Thyroid gland (tissue), 4 donors: ENCODE results near the gene DOCK8. TPM values are rescaled to one million over a fixed set of nuclear protein-coding genes. Genes with fewer than 3 reads are reported as not detected.

ENCODE experiments used
- DNase-seq, 2 donors: peaks; one replicate each; pipeline ENCODE4 v3.0.0-alpha.2; 2019
- H3K27ac ChIP-seq, 3 donors: fragments of 200-600 bp; sonication (generic); 1 replicate in 2 of 3; 2 replicates in 1 of 3; pipeline ENCODE4 v1.5.1; 2016 to 2019; ENCODE audit warnings: mild to moderate bottlenecking in 1 of 3, moderate library complexity in 1 of 3
- H3K27me3 ChIP-seq: fragments of 200-600 bp; sonication (generic); one replicate; pipeline ENCODE4 v1.5.1; 2019
- H3K36me3 ChIP-seq, 2 donors: fragments of 200-600 bp; sonication (generic); one replicate each; pipeline ENCODE4 v1.5.1; 2016 to 2019
- H3K4me1 ChIP-seq, 2 donors: fragments of 200-600 bp; sonication (generic); one replicate each; pipeline ENCODE4 v1.5.1; 2017 to 2019
- H3K4me3 ChIP-seq, 3 donors: fragments of 200-600 bp; sonication (generic); replicated peaks in 1 of 3; 1 replicate in 2 of 3; 2 replicates in 1 of 3; pipeline ENCODE4 v1.5.1; 2016; ENCODE audit warnings: mild to moderate bottlenecking in 1 of 3
- H3K9me3 ChIP-seq: fragments of 200-600 bp; sonication (generic); one replicate; pipeline ENCODE4 v1.5.1; 2017
- POLR2A ChIP-seq, 2 donors: fragments of 450-650 bp; IDR thresholded peaks; one replicate each; pipeline ENCODE4 v1.6.1; 2017; ENCODE audit warnings: antibody characterized with exemption in 2 of 2, mild to moderate bottlenecking in 2 of 2, moderate library complexity in 1 of 2
- WGBS, 2 donors: methylation state at CpG; one replicate each; pipeline ENCODE4 v1.1.5; 2017; 5-methylcytosine and 5-hydroxymethylcytosine counted together
- intact Hi-C: fragments of 100-400 bp; cut with DNase I; formaldehyde crosslinking; loops from one replicate; pipeline ENCODE4 v1.15.1; 2023
- total RNA-seq, 4 donors: library from RNA; depleted of rRNA; stranded (reverse); fragments of >200 nt; gene quantifications; one replicate each; pipeline ENCODE4 v1.2.3, GENCODE V29; 2016
- TF ChIP-seq, protein P1 (sequence below), 6 experiments: fragments of 200-600 bp in 3 of 6; fragments of 450-650 bp in 3 of 6; sonication (generic) in 3 of 6; IDR thresholded peaks; one replicate each; pipeline ENCODE4 v1.5.1; 2016 to 2019; ENCODE audit warnings: antibody characterized with exemption in 6 of 6, mild to moderate bottlenecking in 2 of 6, inconsistent platforms in 1 of 6, moderate library complexity in 1 of 6

DOCK8 gene
- total RNA-seq, 4 donors from 2014 or later, result 10.1 to 19.5 (median 16.0) TPM

DNA sequence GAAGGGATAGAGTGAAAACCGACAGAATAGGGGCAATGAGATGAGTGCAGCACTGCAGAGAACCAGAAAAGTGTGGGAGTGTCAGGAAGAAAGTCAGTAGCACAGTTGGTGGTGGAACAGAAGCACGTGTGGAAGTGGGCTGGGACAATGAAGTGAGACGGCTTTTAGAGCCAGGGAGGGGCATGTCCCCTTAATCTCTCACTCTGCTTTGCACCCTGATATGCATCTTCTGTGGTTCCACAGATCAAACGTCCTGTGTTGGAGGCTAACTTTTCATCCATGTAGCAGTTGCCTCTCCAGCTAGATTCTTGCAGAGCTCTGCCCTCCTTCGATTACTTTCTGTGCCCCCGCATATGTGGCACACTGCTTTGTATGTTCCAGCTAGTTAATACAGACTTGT, 163.6 kb downstream of the DOCK8 start:
- no peaks in the 10 kb centered on the region for H3K27me3 ChIP-seq
- 72 to 73% methylated on average over 6 of the region's 6 CpGs for WGBS, 2 donors
- H3K27ac ChIP-seq, result no peak overlapping the region
- H3K4me1 ChIP-seq, result no peaks in the 10 kb centered on the region
- intact Hi-C loops, result no loop called here
- H3K9me3 ChIP-seq, result no peaks in the 10 kb centered on the region
- no peak overlapping the region for H3K4me3 ChIP-seq
- no peaks in the 10 kb centered on the region for H3K36me3 ChIP-seq
- DNase-seq, result no peak
- no peak for TF ChIP-seq POLR2A (IDR thresholded peaks at IDR 0.05)
- TF ChIP-seq, protein P1, sequence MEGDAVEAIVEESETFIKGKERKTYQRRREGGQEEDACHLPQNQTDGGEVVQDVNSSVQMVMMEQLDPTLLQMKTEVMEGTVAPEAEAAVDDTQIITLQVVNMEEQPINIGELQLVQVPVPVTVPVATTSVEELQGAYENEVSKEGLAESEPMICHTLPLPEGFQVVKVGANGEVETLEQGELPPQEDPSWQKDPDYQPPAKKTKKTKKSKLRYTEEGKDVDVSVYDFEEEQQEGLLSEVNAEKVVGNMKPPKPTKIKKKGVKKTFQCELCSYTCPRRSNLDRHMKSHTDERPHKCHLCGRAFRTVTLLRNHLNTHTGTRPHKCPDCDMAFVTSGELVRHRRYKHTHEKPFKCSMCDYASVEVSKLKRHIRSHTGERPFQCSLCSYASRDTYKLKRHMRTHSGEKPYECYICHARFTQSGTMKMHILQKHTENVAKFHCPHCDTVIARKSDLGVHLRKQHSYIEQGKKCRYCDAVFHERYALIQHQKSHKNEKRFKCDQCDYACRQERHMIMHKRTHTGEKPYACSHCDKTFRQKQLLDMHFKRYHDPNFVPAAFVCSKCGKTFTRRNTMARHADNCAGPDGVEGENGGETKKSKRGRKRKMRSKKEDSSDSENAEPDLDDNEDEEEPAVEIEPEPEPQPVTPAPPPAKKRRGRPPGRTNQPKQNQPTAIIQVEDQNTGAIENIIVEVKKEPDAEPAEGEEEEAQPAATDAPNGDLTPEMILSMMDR (IDR thresholded peaks at IDR 0.05), result no peak

DNA sequence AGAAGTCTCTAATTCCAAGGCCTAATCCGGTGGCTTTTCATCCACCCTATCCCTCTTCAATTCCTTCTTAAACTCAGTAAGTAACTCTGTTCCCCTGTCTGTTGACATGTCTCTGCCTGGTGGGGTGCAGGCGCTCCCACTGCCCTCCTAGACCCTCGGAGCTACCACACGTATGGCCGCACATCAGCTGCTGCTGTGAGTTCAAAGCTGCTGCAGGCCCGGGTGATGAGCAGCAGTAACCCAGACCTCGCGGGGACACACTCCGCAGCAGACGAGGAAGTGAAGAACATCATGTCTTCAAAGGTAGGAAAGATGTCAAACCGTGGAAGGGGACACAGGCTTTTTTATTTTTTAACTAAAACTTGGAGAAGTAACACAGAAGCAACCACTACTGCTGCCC, 167.7 kb downstream of the DOCK8 start:
- DNase-seq, result no peak
- Histone ChIP-seq H3K27ac (no peak overlapping the region), H3K27me3 (no peaks in the 10 kb centered on the region), H3K4me1 (no peaks in the 10 kb centered on the region), H3K9me3 (no peaks in the 10 kb centered on the region), H3K4me3 (no peak overlapping the region), H3K36me3 (no peaks in the 10 kb centered on the region)
- intact Hi-C loops, result loop anchor here (10.0 kb wide), 1 partner anchor 622 kb away; no protein-coding TSS in a partner anchor
- TF ChIP-seq, protein P1 (IDR thresholded peaks at IDR 0.05), result no peak
- no peak for TF ChIP-seq POLR2A (IDR thresholded peaks at IDR 0.05)
- WGBS, 2 donors, result 92 to 94% methylated on average over 11 of the region's 11 CpGs

DNA sequence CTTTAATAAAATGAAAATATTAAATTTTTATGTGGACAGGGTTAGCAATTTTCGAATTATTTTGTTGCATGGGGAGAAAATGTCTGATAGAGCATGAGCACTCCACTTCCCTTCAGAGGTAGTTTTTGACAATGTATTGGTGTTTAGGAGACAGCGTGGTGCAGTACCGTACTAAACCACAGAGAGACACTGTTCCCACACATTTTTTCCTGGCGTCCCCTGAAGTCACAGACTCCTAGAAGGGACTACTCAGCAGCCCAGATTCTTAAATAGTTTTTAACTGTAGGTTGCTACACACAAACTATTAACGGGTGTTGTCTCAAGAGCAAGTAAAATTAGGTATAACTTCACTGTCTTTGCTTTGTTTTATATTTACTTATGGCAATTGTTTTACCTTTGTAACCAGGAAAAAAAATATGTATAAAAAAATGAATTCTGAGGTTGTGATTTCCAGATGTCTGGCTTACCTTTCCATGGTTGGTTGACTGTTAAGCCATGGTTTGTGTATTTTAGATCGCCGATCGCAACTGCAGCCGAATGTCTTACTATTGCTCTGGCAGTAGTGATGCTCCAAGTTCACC, 171.2 kb downstream of the DOCK8 start:
- Histone ChIP-seq H3K9me3 (no peaks in the 10 kb centered on the region), H3K36me3 (peaks cover 0 to 6% of the 10 kb centered on the region in 2 donors), H3K27me3 (no peaks in the 10 kb centered on the region), H3K4me3 (no peak overlapping the region), H3K27ac (no peak overlapping the region), H3K4me1 (no peaks in the 10 kb centered on the region)
- 38 to 40% methylated on average over 9 of the region's 9 CpGs for WGBS, 2 donors
- TF ChIP-seq, protein P1 (IDR thresholded peaks at IDR 0.05), result peak; percentile 84 to 93 (median 89)
- no peak for TF ChIP-seq POLR2A (IDR thresholded peaks at IDR 0.05)
- intact Hi-C loops, result loop anchor here (10.0 kb wide), 1 partner anchor 619 kb away; no protein-coding TSS in a partner anchor
- peak; percentile 54 to 55 for DNase-seq

DNA sequence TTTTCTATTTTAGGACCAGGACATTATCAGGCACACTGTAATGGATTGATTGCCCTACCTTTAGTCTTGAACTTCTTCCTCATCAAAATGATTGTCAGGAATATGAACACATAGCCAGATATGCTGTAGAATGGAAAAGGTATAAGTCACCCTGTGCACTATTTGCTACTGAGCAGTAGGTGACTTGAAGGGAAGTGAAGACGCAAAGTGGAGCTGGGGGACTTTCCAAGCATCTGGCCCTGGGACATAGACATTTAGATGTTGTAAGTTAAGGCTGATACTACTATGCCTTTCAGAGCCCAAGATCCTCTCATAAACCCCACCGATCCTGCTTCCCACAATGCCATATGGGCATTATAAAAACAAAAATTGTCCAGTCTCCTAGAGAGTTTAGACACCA, 174.5 kb downstream of the DOCK8 start:
- no peak overlapping the region for H3K4me3 ChIP-seq
- intact Hi-C loops, result loop anchor here (10.0 kb wide), 1 partner anchor 616 kb away; no protein-coding TSS in a partner anchor
- H3K4me1 ChIP-seq, result no peaks in the 10 kb centered on the region
- no peaks in the 10 kb centered on the region for H3K9me3 ChIP-seq
- WGBS, 2 donors, result 85 to 91% methylated on average over 2 of the region's 2 CpGs
- H3K27ac ChIP-seq, result no peak overlapping the region
- no peaks in the 10 kb centered on the region for H3K27me3 ChIP-seq
- DNase-seq, result no peak
- H3K36me3 ChIP-seq, result peaks cover 0 to 8% of the 10 kb centered on the region in 2 donors
- TF ChIP-seq, protein P1 (IDR thresholded peaks at IDR 0.05), result no peak
- no peak for TF ChIP-seq POLR2A (IDR thresholded peaks at IDR 0.05)

DNA sequence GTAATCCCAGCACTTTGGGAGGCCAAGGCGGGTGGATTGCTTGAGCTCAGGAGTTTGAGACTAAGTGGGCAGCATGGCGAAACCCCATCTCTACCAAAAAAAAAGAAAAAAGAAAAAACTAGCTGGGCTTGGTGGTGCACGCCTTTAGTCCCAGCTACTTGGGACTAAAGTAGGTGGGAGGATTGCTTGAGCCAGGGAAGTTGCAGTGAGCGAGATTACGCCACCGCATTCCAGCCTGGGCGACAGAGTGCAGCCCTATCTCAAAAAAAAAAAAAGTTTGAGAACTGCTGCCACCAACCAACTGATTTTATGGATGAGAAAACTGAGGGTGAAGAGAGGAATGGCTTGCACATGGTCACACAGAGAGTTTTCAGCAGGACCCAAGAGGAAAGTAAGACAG, 175.1 kb downstream of the DOCK8 start:
- Histone ChIP-seq H3K36me3 (peaks cover 0 to 8% of the 10 kb centered on the region in 2 donors), H3K9me3 (no peaks in the 10 kb centered on the region), H3K4me1 (no peaks in the 10 kb centered on the region), H3K4me3 (no peak overlapping the region), H3K27ac (no peak overlapping the region), H3K27me3 (no peaks in the 10 kb centered on the region)
- 98% methylated on average over 6 to 7 of the region's 7 CpGs for WGBS, 2 donors
- TF ChIP-seq, protein P1 (IDR thresholded peaks at IDR 0.05), result no peak
- no peak for TF ChIP-seq POLR2A (IDR thresholded peaks at IDR 0.05)
- intact Hi-C loops, result loop anchor here (10.0 kb wide), 1 partner anchor 615 kb away; no protein-coding TSS in a partner anchor
- no peak for DNase-seq
